HG02840 (cell line): Measurements from ENCODE around the gene FAM124B.
"Not testable (repeated sequence)": the region's sequence is repeated elsewhere in the genome, so short reads cannot be mapped to it uniquely, and the experiment has no call there.

ENCODE experiments used
- ATAC-seq: cut with Tn5 transposase; IDR thresholded peaks from one replicate; pipeline ENCODE4 v1.9.1; 2021; ENCODE audit warnings: mild to moderate bottlenecking, moderate library complexity, moderate number of reproducible peaks; ENCODE audit not compliant: unreplicated experiment, low FRiP score

FAM124B gene

DNA sequence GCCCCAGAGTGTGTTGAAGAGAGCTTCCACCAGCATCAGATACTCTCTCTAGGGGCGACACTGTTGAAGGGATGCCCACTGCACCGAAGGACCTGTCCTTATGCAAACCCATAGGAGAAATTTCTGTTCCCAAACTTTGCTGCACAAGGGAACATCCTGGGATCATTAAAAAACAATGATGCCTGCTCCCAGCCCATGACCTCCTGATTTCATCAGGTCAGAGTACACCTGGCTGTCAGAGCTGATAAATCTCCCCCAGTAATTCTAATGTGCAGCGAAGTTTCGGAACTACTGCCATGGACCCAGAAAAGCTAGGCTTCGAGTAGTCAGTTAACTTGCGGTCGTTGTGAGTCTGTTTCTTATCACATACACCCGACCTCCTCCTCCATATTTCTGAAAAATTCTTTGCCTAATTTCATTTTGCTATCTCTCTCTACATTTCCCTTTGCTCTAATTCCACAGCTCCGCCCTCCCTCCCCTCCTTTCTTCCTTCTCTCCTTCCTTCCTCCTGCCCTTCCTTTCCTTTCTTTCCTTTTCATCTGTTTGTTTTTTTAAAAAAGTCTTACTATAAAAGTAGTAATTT is 18.8 kb downstream of the FAM124B start:
- no peak for ATAC-seq

DNA sequence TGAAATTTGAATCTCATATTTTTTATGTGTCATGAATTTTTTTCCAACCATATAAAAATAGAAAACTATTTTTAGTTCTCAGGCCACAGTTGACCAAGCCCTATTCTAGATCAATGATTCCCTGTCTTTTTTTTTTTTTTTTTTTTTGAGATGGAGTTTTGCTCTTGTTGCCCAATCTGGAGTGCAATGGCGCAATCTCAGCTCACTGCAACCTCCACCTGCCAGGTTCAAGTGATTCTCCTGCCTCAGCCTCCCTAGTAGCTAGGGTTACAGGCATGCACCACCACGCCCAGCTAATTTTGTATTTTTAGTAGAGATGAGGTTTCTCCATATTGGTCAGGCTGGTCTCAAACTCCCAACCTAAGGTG is 19.6 kb downstream of the FAM124B start:
- ATAC-seq: not testable (repeated sequence)

DNA sequence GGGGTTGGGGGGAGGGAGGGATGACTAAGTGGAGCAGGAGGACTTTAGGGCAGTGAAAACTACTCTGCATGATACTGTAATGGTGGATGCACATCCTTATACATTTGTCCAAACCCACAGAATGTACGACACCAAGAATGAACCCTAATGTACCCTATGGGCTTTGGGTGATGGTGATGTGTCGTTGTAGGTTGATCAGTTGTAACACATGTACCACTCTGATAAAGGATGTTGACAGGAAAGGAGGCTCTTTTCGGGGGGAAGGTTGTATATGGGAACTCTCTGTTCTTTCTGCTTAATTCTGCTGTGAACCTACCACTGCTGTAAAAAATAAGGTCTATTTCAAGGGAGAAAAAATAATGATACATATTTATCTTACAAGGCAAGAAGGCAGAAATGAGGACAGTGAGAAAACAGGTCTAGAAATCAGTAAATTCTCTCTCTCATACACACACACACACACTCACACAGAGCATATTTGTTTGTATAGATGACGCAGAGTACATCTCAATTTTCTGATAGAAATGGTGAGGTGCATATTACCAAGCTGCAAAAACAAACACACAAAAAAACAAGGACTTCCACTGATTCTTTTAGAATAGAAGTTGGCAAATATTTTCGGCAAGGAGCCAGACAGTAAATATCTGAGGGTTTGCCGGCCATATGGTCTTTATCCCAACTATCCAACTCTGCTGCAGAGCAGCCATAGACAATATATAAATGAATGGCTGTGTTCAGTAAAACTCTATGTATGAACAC is 20.2 kb downstream of the FAM124B start:
- ATAC-seq: no peak

DNA sequence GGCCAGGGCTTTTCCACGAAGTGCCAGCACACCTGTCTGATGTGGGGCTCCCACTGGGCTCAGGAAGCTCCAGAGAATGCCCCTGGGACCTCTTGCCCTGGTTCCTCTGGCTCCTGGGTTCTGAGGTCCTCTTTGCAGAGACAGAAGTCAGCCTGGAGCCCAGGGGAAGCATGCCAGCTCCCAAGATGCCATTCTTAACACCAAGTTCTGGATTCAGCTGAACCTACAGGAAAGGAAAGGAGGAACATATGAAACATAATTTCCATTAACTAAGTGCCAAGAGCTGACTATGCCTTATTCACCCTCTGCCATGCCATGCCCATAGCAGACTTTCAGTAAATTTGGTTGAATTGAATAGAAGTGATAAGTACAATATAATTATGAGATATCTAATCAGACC is 21.9 kb downstream of the FAM124B start:
- no peak for ATAC-seq

DNA sequence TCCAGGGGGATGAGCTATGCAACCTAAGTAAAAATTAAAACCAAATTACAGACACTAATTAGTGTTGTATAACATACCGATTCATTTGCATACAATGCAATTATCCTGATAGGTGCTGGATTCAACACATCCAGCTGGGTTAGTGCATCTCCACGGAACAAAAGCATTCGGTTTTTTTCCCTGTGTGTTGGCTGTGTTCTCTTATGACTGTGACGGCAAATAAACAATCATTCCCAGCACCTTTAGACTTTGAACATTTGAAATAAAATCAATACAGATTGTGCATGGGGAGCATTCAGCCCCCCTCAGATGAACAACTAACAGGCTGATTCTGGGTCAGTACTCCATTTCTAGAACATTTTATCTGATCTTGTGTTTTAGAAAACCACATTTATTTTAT is 22.7 kb downstream of the FAM124B start:
- ATAC-seq: no peak

DNA sequence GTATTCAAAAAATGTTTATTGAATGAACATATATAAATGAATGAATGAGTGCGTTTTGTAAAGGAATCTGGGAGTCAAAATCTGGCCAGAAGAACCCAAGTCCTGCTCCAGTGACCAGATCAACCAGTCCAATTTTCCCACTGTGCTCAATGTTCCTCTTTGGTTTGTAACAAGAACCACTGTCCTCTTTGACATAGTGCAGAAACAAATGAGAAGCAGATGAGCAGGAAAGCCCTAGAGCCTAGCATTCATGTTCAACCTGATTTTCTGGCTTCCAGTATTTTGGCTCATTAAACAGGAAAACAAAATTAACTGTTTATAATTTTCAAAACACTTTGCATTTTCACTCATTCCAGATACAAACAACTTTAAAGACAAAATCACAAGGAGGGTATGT is 23.2 kb downstream of the FAM124B start:
- ATAC-seq: no peak

DNA sequence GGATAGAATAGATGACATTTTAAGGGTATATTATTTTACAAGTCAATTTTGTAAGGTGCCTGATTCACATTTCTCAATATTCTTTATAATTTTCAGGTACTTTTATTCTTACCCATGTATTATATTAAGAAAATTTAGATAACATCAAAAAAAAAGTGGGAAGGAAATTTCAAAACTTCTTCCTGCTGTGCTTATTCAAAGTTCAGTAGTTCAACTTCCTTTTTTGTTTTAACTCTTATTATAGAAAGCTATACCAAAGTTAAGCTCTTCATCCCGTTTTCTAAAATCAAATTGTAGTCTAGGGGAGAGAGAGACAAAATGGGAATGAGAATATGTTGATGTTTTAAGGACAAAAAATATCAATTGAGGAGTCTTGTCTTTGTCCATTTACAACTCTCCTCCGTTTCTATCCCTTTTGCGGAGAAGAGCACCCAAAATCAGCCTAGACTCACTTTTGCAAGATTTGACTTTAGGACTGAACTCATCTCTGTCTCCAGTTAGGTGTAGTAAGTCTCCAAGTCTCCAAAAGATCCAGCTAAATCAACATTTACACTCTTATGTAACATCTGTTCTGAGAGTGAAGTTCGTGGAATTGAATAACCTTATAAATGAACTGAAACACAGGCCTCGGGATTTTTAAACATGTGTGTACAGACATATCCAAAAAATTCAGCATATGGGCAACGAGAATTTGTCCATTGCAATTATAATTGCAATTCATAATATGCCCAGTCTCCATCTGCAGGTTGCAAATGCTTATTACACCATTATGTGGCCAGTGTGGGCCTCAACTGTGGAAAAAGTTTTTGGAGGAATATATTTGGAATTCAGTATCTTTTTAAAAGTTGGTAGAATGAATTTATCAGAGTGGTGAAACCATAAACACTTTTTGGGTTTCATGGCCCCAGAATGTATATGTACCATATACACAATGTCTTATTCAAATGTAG is 23.9 kb downstream of the FAM124B start:
- ATAC-seq: no peak

DNA sequence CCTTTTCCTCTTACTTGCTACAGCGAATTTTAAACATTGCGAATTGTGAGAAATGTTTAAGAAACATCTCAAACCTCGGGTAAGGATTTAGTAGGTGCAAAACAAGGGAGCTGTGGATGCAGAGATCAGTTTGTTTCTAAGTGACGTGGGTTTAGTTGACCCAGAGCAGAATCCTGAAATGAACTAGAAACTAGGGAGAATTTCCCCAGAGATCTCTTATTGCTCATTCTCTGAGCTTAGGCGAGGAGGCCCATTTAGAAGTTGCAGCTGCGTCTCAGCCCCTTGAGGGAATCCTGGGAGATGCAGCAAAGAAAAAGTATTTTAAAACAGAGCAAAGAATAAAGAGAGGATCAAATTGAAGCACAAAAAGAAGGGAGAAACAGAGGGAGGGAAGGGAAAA is 29.3 kb downstream of the FAM124B start:
- no peak for ATAC-seq

DNA sequence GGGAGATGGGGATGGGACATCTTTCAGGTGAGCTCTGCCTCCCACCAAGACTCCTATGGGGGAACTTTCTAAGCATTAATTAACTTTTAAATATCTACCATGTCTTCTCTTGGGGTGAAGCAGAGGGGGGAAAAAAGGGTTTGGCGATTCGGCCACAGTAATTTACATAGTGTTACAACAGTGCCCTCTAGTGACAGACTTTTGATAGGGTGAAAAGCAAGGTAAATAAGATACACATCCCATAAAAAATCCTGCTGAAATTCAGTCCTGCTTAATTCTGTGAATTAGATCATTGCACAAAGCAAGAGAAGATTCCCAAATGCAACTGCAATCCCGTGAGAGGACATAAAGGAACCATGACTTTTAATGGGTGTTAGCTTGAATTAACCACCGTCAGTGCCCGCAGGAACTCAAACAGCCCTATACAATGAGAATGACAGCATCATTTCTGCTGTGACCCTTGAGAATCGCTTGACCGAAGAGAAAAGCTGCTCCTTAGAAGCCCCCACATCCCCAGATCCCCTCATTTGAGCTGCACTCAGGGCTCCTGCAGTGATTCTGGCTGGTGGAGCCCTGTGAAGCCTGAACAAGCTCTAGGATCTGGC is 32.8 kb downstream of the FAM124B start:
- ATAC-seq: no peak

DNA sequence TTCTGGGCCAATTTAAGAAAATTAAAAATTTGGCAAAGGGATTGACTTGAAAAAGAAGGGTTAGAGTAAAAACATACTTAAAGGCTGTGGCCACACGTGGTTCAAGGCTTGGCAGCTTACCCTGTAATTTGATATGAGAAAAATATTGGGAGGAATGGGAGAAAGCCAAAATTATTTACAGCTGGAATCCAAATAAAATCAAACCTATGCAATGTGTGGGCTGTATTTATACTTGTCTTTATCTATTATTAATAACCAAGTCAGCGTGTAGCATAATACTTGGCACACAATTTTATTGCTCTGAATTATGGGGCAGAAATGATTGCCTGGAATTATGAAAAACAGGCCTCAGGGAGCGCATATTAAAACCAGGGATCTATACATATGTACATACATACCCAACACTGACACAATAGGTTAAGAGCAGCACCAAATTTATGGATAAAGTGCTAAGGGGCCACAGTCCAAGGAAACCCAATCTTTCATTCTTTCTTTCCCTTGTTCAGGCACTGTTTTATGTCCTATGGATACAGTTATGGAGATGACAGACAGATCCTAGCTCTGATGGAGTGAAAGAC is 35.6 kb downstream of the FAM124B start:
- ATAC-seq: no peak

DNA sequence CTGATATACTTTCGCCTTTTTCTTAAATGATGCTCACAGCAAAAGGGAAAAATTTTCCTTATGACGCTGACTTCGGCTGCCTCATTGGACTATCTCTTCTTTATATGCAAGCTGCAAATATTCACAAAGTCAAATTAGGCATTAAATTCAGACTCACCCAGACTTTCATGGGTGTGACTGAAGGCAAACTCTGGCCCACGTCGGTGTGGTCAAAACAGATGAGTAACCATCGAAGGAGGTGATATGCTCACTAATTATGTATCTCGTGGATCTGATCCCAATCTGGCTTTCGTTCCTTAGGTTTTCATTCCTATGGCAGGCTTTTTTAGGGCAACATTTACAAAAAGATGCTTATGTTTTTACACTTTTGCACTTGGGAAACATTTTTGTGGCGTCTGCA is 36.6 kb downstream of the FAM124B start:
- ATAC-seq: no peak

DNA sequence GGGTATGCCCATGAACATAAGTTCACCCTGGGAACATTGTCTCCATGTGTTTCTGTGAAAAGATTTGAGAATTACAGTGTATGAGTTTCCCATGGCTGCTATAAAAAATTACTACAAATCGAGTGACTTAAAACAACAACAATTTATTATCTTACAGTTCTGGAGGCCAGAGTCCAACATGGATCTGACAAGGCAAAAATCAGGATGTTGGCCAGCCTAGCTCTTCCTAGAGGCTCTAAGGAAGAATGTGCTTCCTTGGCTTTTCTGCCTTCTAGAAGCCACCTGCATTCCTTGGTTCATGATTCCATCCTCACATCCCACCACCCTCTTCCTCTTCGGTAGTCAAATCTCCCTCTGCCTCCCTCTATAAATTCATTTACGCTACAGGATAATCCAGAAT is 38.6 kb downstream of the FAM124B start:
- no peak for ATAC-seq

DNA sequence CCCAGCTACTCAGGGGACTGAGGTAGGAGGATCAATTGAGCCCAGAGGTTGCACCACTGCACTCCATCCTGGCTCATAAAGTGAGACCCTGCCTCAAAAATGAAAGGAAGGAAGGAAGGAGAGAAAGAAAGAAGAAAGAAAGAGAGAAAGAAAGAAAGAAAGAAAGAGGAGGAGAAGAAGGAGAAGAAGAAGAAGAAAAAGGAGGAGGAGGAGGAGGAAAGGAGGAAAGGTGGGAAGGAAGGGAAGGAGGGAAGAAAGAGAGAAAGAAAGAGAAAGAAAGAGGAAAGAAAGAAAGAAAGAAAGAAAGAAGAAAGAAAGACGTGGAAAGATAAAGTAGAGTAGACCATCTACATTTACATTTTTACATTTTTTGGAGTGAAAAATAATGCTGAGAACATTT is 39.8 kb downstream of the FAM124B start:
- no peak for ATAC-seq

DNA sequence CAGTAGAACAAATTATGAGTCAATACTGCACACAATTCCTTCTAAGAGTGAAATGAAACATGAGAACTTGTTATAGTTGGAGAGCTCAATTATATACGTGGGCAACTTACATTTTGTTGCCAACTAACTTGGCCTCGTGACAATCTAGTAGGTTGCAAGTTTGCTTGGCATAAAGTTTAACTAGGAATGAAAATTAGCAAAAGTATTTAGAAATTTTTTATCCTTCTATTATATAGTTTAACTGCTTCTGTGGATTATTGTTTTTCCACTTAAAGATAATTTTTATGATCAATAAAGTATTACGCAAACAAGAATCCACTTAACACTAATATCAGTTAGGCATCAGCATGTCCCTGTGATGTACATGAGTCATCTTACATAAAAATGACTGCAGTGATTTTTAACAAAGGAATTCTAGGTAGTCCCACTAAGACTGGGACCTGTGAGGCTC is 41.1 kb downstream of the FAM124B start:
- ATAC-seq: no peak

DNA sequence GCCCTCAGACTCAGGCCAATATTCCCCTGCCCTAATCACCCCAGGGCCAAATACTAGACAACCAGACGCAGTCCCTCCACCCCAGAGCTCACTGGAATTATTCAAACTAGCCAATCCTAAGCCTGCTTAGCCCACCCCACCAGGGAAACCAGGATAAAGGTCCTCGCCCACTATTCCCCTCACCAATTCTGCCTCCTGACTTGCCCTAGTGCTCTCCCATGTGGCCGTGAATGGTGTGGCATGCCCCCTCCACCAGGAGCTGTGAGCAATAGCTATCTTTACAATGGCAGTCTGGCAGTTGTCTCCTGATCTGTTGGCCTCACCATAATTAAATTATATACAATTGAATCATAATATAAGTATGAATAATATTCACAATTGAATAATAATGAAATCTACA is 42.3 kb downstream of the FAM124B start:
- no peak for ATAC-seq

DNA sequence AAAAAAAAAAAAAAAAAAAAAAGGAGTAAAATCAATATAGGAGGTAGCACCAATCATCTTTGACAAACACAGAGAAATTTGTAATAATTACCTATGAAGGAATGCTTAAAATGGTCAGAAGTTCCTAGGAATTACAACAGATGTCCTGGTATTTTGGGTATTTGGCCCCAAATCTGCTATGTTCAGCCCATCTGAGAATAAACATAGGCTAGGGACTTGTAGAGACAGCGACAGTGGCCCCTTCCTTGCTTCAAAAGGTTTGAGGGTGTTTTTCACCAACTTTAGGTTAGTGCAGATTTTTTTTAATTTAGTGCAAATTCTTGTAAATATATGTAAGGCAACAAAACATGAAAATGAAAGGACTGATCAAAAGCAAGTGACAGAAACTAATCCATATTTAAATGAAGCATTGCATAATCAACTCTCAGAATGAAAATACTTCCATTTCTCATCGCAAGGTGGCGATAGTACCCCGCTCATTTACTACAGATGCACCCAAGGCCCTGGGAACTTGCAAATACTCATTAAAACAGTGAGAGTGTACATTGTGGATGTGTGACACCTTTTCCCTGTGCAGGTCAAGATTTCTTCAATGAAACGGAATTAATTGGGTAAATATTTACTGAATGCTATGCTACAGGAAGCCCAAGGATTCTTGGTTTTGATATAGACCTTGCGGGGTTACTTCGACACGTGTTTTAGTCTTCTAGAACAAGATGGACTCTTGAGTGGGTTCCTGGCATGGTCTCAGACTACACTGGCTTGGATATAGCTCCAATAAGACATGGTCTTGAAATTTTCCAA is 44.6 kb downstream of the FAM124B start:
- no peak for ATAC-seq

DNA sequence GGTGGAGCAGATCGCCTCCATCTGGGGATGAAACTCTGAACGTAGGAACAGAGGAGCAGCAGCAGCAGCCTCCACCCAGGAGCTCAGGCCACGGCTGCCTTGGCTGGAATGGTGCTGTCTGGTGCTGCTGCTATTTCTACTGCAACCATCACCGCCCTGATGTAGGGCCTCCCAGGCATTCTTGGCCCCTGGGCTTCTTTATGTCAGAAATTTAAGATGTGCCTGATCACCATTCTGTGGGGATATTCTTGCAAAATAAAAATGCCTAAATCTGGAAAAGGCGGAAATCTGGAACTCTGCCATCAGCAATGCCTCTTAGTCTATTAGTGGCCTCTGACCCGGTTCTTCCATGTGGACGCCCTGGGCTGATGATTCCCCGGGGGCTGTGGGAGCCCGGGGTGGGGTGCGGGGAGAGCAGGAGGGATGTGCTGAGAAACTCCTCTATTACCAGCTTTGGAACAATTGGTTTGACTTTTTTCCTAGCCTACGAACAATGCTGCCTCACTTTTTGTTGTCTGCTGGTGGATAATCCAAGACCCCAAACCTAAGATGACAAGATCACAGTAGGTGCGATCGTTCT is 47.2 kb downstream of the FAM124B start:
- ATAC-seq: no peak

DNA sequence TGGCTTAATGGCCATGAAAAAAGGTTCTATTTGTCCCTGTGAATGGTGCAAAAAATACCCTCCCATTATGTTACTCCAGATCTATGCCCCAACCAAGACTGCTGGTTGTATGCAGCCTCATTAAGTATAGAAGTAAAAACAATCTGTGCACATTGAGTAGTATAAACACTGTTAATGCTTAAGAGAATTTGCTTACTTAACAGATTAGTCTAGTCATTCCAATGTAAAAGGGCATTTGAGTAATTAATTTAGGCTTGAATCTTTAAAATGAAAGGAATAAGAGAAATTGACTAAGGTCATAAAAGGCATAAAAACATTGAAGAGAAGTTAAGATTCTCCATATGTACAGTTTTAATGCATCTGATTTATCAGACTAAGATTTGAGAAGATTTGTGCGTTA is 51.2 kb downstream of the FAM124B start:
- ATAC-seq: no peak

DNA sequence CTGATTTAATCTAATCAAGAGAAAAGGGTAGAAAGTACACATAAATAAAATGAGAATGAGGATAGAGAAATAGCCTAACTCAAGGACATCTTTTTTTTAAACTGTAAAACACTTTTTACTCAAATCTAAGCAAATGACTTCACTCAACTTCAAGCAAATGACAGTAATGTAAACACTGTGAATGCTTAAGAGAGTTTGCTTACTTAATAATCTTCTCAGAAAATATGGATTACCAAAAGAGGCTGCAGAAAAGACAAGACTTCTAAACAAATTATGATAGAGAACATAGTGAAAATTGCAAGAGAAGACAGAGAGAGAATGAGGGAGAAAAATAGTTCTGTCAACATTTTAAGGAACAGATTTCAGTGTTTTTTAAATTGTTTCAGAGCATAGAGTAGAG is 52.5 kb downstream of the FAM124B start:
- no peak for ATAC-seq
